ENCODE data around the gene ABI3.

DNA sequence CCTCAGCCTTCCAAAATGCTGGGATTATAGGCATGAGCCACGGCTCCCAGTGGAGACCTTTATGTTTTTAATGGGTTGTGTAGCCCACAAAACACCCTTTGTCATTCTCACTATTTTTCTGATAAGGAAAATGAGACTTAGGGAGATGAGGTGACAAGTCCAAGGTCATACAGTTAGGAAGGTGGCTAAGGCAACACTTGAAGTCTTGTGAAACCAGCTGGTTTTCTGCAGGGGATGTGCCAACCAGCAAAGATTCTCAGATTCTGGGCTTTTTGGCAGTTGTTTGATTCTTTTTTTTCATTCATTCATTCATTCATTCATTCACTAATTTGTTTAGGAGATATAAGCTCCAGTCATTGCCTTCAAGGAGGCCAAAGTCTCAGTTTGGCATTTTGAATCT lies 30.1 kb downstream of the ABI3 start:
- TF ChIP-seq, protein P1, sequence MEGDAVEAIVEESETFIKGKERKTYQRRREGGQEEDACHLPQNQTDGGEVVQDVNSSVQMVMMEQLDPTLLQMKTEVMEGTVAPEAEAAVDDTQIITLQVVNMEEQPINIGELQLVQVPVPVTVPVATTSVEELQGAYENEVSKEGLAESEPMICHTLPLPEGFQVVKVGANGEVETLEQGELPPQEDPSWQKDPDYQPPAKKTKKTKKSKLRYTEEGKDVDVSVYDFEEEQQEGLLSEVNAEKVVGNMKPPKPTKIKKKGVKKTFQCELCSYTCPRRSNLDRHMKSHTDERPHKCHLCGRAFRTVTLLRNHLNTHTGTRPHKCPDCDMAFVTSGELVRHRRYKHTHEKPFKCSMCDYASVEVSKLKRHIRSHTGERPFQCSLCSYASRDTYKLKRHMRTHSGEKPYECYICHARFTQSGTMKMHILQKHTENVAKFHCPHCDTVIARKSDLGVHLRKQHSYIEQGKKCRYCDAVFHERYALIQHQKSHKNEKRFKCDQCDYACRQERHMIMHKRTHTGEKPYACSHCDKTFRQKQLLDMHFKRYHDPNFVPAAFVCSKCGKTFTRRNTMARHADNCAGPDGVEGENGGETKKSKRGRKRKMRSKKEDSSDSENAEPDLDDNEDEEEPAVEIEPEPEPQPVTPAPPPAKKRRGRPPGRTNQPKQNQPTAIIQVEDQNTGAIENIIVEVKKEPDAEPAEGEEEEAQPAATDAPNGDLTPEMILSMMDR (IDR thresholded peaks at IDR 0.05) = no peak
- no peak for TF ChIP-seq POLR2A (IDR thresholded peaks at IDR 0.05)
